Measurements from ENCODE around the gene CYBRD1.

Gene CYBRD1

GRCh38 chr2:171554991-171555615 lies 32.8 kb downstream of the CYBRD1 start:
- H3K9me3 ChIP-seq (ENCODE audit: control insufficient read depth, insufficient read depth, low read depth, low read length) = no peaks in the 10 kb centered on the region
- H3K9ac ChIP-seq (ENCODE audit: low read length) = no peak overlapping the region
- no peaks in the 10 kb centered on the region for H3K27me3 ChIP-seq (ENCODE audit: control insufficient read depth, insufficient read depth, low read length)
- no peaks in the 10 kb centered on the region for H3K36me3 ChIP-seq (ENCODE audit: control insufficient read depth, insufficient read depth, low read length)
- no peak overlapping the region for H3K27ac ChIP-seq (ENCODE audit: low read depth, low read length)
- no peak overlapping the region for H3K4me3 ChIP-seq (ENCODE audit: low read depth, low read length)
- H3K4me1 ChIP-seq (ENCODE audit: control insufficient read depth, insufficient read depth, low read length) = no peaks in the 10 kb centered on the region

GRCh38 chr2:171557363-171557762 lies 35.1 kb downstream of the CYBRD1 start:
- Histone ChIP-seq H3K9ac (ENCODE audit: low read length) (no peak overlapping the region), H3K27ac (ENCODE audit: low read depth, low read length) (no peak overlapping the region), H3K4me3 (ENCODE audit: low read depth, low read length) (no peak overlapping the region), H3K4me1 (ENCODE audit: control insufficient read depth, insufficient read depth, low read length) (no peaks in the 10 kb centered on the region), H3K36me3 (ENCODE audit: control insufficient read depth, insufficient read depth, low read length) (no peaks in the 10 kb centered on the region), H3K9me3 (ENCODE audit: control insufficient read depth, insufficient read depth, low read depth, low read length) (no peaks in the 10 kb centered on the region), H3K27me3 (ENCODE audit: control insufficient read depth, insufficient read depth, low read length) (no peaks in the 10 kb centered on the region)

GRCh38 chr2:171563301-171563700 lies 41.0 kb downstream of the CYBRD1 start:
- no peaks in the 10 kb centered on the region for H3K27me3 ChIP-seq (ENCODE audit: control insufficient read depth, insufficient read depth, low read length)
- no peaks in the 10 kb centered on the region for H3K9me3 ChIP-seq (ENCODE audit: control insufficient read depth, insufficient read depth, low read depth, low read length)
- H3K36me3 ChIP-seq (ENCODE audit: control insufficient read depth, insufficient read depth, low read length) = no peaks in the 10 kb centered on the region
- no peak overlapping the region for H3K4me3 ChIP-seq (ENCODE audit: low read depth, low read length)
- H3K9ac ChIP-seq (ENCODE audit: low read length) = no peak overlapping the region
- no peak overlapping the region for H3K27ac ChIP-seq (ENCODE audit: low read depth, low read length)
- no peaks in the 10 kb centered on the region for H3K4me1 ChIP-seq (ENCODE audit: control insufficient read depth, insufficient read depth, low read length)

GRCh38 chr2:171564463-171564862 lies 42.2 kb downstream of the CYBRD1 start:
- Histone ChIP-seq H3K27ac (ENCODE audit: low read depth, low read length) (no peak overlapping the region), H3K9ac (ENCODE audit: low read length) (no peak overlapping the region), H3K27me3 (ENCODE audit: control insufficient read depth, insufficient read depth, low read length) (no peaks in the 10 kb centered on the region), H3K9me3 (ENCODE audit: control insufficient read depth, insufficient read depth, low read depth, low read length) (no peaks in the 10 kb centered on the region), H3K4me3 (ENCODE audit: low read depth, low read length) (no peak overlapping the region), H3K36me3 (ENCODE audit: control insufficient read depth, insufficient read depth, low read length) (no peaks in the 10 kb centered on the region), H3K4me1 (ENCODE audit: control insufficient read depth, insufficient read depth, low read length) (no peaks in the 10 kb centered on the region)

- H3K9ac ChIP-seq (ENCODE audit: low read length) = no peak overlapping the region
- no peaks in the 10 kb centered on the region for H3K36me3 ChIP-seq (ENCODE audit: control insufficient read depth, insufficient read depth, low read length)
- no peaks in the 10 kb centered on the region for H3K9me3 ChIP-seq (ENCODE audit: control insufficient read depth, insufficient read depth, low read depth, low read length)
- H3K4me3 ChIP-seq (ENCODE audit: low read depth, low read length) = no peak overlapping the region
- H3K27me3 ChIP-seq (ENCODE audit: control insufficient read depth, insufficient read depth, low read length) = no peaks in the 10 kb centered on the region
- H3K27ac ChIP-seq (ENCODE audit: low read depth, low read length) = no peak overlapping the region
- H3K4me1 ChIP-seq (ENCODE audit: control insufficient read depth, insufficient read depth, low read length) = no peaks in the 10 kb centered on the region
These were observed 43.8 kb downstream of the CYBRD1 start for GRCh38 chr2:171566057-171566456.

- Histone ChIP-seq H3K9ac (ENCODE audit: low read length) (no peak overlapping the region), H3K4me3 (ENCODE audit: low read depth, low read length) (no peak overlapping the region), H3K4me1 (ENCODE audit: control insufficient read depth, insufficient read depth, low read length) (no peaks in the 10 kb centered on the region), H3K27me3 (ENCODE audit: control insufficient read depth, insufficient read depth, low read length) (no peaks in the 10 kb centered on the region), H3K9me3 (ENCODE audit: control insufficient read depth, insufficient read depth, low read depth, low read length) (no peaks in the 10 kb centered on the region), H3K36me3 (ENCODE audit: control insufficient read depth, insufficient read depth, low read length) (no peaks in the 10 kb centered on the region), H3K27ac (ENCODE audit: low read depth, low read length) (no peak overlapping the region)
These were observed 44.5 kb downstream of the CYBRD1 start for GRCh38 chr2:171566753-171567152.

GRCh38 chr2:171568089-171568488 lies 45.8 kb downstream of the CYBRD1 start:
- no peaks in the 10 kb centered on the region for H3K27me3 ChIP-seq (ENCODE audit: control insufficient read depth, insufficient read depth, low read length)
- no peaks in the 10 kb centered on the region for H3K36me3 ChIP-seq (ENCODE audit: control insufficient read depth, insufficient read depth, low read length)
- H3K9me3 ChIP-seq (ENCODE audit: control insufficient read depth, insufficient read depth, low read depth, low read length) = no peaks in the 10 kb centered on the region
- no peak overlapping the region for H3K27ac ChIP-seq (ENCODE audit: low read depth, low read length)
- H3K4me3 ChIP-seq (ENCODE audit: low read depth, low read length) = no peak overlapping the region
- H3K9ac ChIP-seq (ENCODE audit: low read length) = no peak overlapping the region
- H3K4me1 ChIP-seq (ENCODE audit: control insufficient read depth, insufficient read depth, low read length) = no peaks in the 10 kb centered on the region

- Histone ChIP-seq H3K36me3 (ENCODE audit: control insufficient read depth, insufficient read depth, low read length) (no peaks in the 10 kb centered on the region), H3K27ac (ENCODE audit: low read depth, low read length) (no peak overlapping the region), H3K27me3 (ENCODE audit: control insufficient read depth, insufficient read depth, low read length) (no peaks in the 10 kb centered on the region), H3K4me3 (ENCODE audit: low read depth, low read length) (no peak overlapping the region), H3K9me3 (ENCODE audit: control insufficient read depth, insufficient read depth, low read depth, low read length) (no peaks in the 10 kb centered on the region), H3K4me1 (ENCODE audit: control insufficient read depth, insufficient read depth, low read length) (no peaks in the 10 kb centered on the region), H3K9ac (ENCODE audit: low read length) (no peak overlapping the region)
These were observed 49.4 kb downstream of the CYBRD1 start for GRCh38 chr2:171571721-171572120.

GRCh38 chr2:171574149-171574795 lies 52.0 kb downstream of the CYBRD1 start:
- H3K36me3 ChIP-seq (ENCODE audit: control insufficient read depth, insufficient read depth, low read length) = no peaks in the 10 kb centered on the region
- H3K9ac ChIP-seq (ENCODE audit: low read length) = no peak overlapping the region
- no peaks in the 10 kb centered on the region for H3K27me3 ChIP-seq (ENCODE audit: control insufficient read depth, insufficient read depth, low read length)
- no peak overlapping the region for H3K4me3 ChIP-seq (ENCODE audit: low read depth, low read length)
- no peaks in the 10 kb centered on the region for H3K4me1 ChIP-seq (ENCODE audit: control insufficient read depth, insufficient read depth, low read length)
- H3K9me3 ChIP-seq (ENCODE audit: control insufficient read depth, insufficient read depth, low read depth, low read length) = no peaks in the 10 kb centered on the region
- no peak overlapping the region for H3K27ac ChIP-seq (ENCODE audit: low read depth, low read length)

GRCh38 chr2:171575606-171576005 lies 53.3 kb downstream of the CYBRD1 start:
- H3K4me1 ChIP-seq (ENCODE audit: control insufficient read depth, insufficient read depth, low read length) = no peaks in the 10 kb centered on the region
- no peaks in the 10 kb centered on the region for H3K27me3 ChIP-seq (ENCODE audit: control insufficient read depth, insufficient read depth, low read length)
- H3K9ac ChIP-seq (ENCODE audit: low read length) = no peak overlapping the region
- no peak overlapping the region for H3K27ac ChIP-seq (ENCODE audit: low read depth, low read length)
- H3K9me3 ChIP-seq (ENCODE audit: control insufficient read depth, insufficient read depth, low read depth, low read length) = no peaks in the 10 kb centered on the region
- H3K36me3 ChIP-seq (ENCODE audit: control insufficient read depth, insufficient read depth, low read length) = no peaks in the 10 kb centered on the region
- no peak overlapping the region for H3K4me3 ChIP-seq (ENCODE audit: low read depth, low read length)

GRCh38 chr2:171578127-171578803 lies 56.0 kb downstream of the CYBRD1 start:
- H3K36me3 ChIP-seq (ENCODE audit: control insufficient read depth, insufficient read depth, low read length) = no peaks in the 10 kb centered on the region
- no peaks in the 10 kb centered on the region for H3K4me1 ChIP-seq (ENCODE audit: control insufficient read depth, insufficient read depth, low read length)
- H3K27ac ChIP-seq (ENCODE audit: low read depth, low read length) = no peak overlapping the region
- H3K9ac ChIP-seq (ENCODE audit: low read length) = no peak overlapping the region
- no peak overlapping the region for H3K4me3 ChIP-seq (ENCODE audit: low read depth, low read length)
- no peaks in the 10 kb centered on the region for H3K27me3 ChIP-seq (ENCODE audit: control insufficient read depth, insufficient read depth, low read length)
- H3K9me3 ChIP-seq (ENCODE audit: control insufficient read depth, insufficient read depth, low read depth, low read length) = no peaks in the 10 kb centered on the region

Data from HUES6 (cell line).